NT2/D1 (cell line): ENCODE measurements around the gene GPAM.

Experiments
- YY1 ChIP-seq: IDR thresholded peaks from 2 replicates; pipeline ENCODE4 v1.6.1; 2011; ENCODE audit not compliant: insufficient read length, insufficient read depth
- ZNF274 ChIP-seq: IDR thresholded peaks from 2 replicates; pipeline ENCODE4 v1.6.1; 2011; ENCODE audit warnings: mild to moderate bottlenecking, low read depth, low read length

GRCh38 chr10:112168733-112169132 is 14.8 kb downstream of the GPAM start:
- TF ChIP-seq YY1: no peak
- TF ChIP-seq ZNF274: no peak
